NCI-H345 treated with DMSO at 0.1 percent for 48 hours (cell line): ENCODE data around the gene SVOPL.
"Not testable (repeated sequence)": the region's sequence is repeated elsewhere in the genome, so short reads cannot be mapped to it uniquely, and the experiment has no call there.

Experiments
- DNase-seq: peaks from one replicate; lab custom pipeline; 2025; ENCODE audit not compliant: unreplicated experiment; lab: John Stamatoyannopoulos, UW

SVOPL gene

GRCh38 chr7:138700857-138701536 lies at the start of gene SVOPL:
SVOPL (minus strand) TSS chr7:138701362; CDS start chr7:138679045, 22,317 bp downstream.
- no peak for DNase-seq

GRCh38 chr7:138750473-138750872 lies 49.3 kb upstream of the SVOPL start:
- no peak for DNase-seq

- no peak for DNase-seq
Measured at GRCh38 chr7:138749960-138750359, 48.8 kb upstream of the SVOPL start.

- no peak for DNase-seq
Measured at GRCh38 chr7:138748666-138749065, 47.5 kb upstream of the SVOPL start.

GRCh38 chr7:138746073-138746472 lies 44.9 kb upstream of the SVOPL start:
- DNase-seq, result no peak

- DNase-seq, result no peak
Measured at GRCh38 chr7:138745189-138745588, 44.0 kb upstream of the SVOPL start.

- no peak for DNase-seq
Measured at GRCh38 chr7:138741453-138741735, 40.2 kb upstream of the SVOPL start.

- no peak for DNase-seq
Measured at GRCh38 chr7:138739859-138740258, 38.7 kb upstream of the SVOPL start.

- DNase-seq, result peak; percentile 77
Measured at GRCh38 chr7:138738551-138739335, 37.6 kb upstream of the SVOPL start.

- DNase-seq, result no peak
Measured at GRCh38 chr7:138738114-138738513, 37.0 kb upstream of the SVOPL start.

GRCh38 chr7:138735399-138735798 lies 34.2 kb upstream of the SVOPL start:
- no peak for DNase-seq

- DNase-seq, result not testable (repeated sequence)
Measured at GRCh38 chr7:138731733-138732132, 30.6 kb upstream of the SVOPL start.

- DNase-seq, result no peak
Measured at GRCh38 chr7:138729444-138729843, 28.3 kb upstream of the SVOPL start.

- peak; percentile 20 for DNase-seq
Measured at GRCh38 chr7:138727336-138728099, 26.4 kb upstream of the SVOPL start.

GRCh38 chr7:138726288-138726687 lies 25.1 kb upstream of the SVOPL start:
- DNase-seq, result no peak

- no peak for DNase-seq
Measured at GRCh38 chr7:138720286-138720685, 19.1 kb upstream of the SVOPL start.

- no peak for DNase-seq
Measured at GRCh38 chr7:138716889-138717288, 15.7 kb upstream of the SVOPL start.

- DNase-seq, result no peak
Measured at GRCh38 chr7:138713191-138713590, 12.0 kb upstream of the SVOPL start.

GRCh38 chr7:138712652-138713051 lies 11.5 kb upstream of the SVOPL start:
- no peak for DNase-seq

- no peak for DNase-seq
Measured at GRCh38 chr7:138710536-138711385, 9.6 kb upstream of the SVOPL start.

- no peak for DNase-seq
Measured at GRCh38 chr7:138705167-138705566, 4.0 kb upstream of the SVOPL start.
